GM12875 (cell line): ENCODE data around the gene RAD18.

Experiments
- H3K4me3 ChIP-seq: one replicate; pipeline ENCODE4 v1.5.1; 2011; ENCODE audit warnings: low read depth, low read length, control low read depth
- TF ChIP-seq, protein P1 (sequence below): IDR thresholded peaks from 2 replicates; pipeline ENCODE4 v1.5.1; 2011; ENCODE audit warnings: low read depth, mild to moderate bottlenecking, control low read depth, inconsistent platforms, low read length, moderate library complexity, borderline replicate concordance; ENCODE audit not compliant: insufficient read depth

The RAD18 gene

DNA sequence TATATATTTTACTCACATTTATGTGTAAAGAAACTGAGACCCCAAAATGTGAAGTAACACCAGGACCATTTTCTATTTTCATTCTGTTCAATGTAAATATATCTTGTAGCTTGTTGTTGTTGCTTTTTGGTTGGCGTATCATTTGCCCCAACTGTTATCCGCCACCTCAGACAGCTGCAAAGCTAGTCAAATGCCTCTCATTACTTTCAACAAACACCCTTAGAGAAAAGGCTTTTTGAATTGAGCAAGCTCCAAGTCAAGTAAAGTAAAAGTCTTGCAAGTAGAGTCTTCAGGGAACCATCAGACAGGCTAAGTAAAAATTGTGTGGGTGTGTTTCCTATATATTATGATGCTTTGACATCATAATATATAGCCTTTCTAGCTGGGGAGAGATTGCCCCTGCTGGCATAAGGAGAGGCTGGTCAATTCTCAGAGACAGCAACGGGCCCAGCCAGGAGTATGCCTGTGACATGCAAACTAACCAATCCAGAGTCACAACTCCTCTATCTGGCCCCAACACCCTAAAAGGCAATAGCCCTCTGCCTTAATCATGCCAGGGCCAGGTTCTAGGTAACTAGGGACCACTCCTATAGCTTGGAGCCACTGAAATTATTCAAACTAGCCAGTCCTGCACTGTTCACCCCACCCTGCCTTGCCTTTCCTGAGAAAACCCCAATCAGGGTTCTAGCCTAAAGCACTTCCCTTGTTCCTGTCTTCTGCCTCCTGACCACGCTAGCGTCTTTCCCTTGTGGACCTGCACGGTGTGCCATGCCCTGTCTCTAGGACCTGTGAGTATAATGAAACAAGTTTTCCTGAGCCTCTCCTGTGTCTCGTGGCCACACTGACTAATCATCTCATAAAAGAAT is 75.6 kb downstream of the RAD18 start:
- TF ChIP-seq, protein P1, sequence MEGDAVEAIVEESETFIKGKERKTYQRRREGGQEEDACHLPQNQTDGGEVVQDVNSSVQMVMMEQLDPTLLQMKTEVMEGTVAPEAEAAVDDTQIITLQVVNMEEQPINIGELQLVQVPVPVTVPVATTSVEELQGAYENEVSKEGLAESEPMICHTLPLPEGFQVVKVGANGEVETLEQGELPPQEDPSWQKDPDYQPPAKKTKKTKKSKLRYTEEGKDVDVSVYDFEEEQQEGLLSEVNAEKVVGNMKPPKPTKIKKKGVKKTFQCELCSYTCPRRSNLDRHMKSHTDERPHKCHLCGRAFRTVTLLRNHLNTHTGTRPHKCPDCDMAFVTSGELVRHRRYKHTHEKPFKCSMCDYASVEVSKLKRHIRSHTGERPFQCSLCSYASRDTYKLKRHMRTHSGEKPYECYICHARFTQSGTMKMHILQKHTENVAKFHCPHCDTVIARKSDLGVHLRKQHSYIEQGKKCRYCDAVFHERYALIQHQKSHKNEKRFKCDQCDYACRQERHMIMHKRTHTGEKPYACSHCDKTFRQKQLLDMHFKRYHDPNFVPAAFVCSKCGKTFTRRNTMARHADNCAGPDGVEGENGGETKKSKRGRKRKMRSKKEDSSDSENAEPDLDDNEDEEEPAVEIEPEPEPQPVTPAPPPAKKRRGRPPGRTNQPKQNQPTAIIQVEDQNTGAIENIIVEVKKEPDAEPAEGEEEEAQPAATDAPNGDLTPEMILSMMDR, result no peak
- no peak overlapping the region for H3K4me3 ChIP-seq

DNA sequence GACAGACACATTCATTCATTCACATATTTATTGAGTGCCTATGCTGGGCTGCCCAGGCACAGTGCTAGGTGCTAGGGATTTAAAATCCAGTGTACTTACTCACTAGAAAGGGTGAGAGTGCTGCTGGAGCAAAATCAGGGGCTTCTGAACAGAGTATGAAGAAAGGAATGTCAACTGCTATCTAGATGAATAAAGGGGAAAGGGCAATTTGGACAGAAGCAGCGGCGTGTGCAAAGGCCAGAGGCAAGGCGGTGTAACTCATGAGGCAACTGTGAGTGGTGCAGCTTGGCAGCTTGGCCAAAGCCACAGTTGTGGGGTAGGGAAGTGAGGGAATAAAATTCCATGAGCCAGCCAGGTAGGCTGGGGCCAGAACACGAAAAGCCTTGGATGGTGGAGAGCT is 76.7 kb downstream of the RAD18 start:
- TF ChIP-seq, protein P1, result no peak
- H3K4me3 ChIP-seq, result no peak overlapping the region

DNA sequence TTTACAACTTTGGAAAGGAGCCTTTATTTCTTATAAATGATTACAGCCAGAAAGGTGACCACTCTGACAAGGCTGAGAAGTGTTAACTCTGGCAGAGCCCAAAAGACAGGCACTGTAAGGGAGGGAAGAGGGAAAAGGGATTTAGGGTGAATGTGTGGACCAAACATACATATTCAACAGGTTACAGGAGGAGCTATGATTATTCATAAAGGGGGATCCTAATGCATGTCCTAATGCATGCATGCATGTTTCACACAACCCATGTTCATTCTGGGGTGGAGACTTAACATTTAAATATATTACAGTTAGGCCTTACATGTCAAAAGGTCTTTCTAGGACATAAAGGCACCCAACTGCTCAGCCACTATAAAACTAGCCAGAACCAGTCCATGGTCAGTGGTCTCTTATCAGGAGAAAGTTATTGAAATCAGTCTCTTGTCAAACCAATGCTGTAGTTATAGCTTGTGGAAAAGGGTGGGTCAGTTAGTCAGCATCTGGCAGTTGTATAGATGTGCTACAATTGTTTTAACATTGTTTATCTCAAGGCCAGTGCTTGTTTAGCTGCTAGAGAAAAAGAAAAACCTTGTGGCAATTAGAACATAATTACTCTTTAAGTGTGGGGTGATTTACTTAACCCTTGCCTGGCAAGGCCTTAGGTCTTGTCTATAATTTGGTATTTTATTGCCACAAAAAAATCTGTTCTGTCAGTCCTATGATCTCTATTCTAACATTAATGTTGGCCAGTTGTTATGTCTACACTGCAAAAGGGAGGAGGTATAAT is 77.5 kb downstream of the RAD18 start:
- no peak overlapping the region for H3K4me3 ChIP-seq
- TF ChIP-seq, protein P1, result no peak

DNA sequence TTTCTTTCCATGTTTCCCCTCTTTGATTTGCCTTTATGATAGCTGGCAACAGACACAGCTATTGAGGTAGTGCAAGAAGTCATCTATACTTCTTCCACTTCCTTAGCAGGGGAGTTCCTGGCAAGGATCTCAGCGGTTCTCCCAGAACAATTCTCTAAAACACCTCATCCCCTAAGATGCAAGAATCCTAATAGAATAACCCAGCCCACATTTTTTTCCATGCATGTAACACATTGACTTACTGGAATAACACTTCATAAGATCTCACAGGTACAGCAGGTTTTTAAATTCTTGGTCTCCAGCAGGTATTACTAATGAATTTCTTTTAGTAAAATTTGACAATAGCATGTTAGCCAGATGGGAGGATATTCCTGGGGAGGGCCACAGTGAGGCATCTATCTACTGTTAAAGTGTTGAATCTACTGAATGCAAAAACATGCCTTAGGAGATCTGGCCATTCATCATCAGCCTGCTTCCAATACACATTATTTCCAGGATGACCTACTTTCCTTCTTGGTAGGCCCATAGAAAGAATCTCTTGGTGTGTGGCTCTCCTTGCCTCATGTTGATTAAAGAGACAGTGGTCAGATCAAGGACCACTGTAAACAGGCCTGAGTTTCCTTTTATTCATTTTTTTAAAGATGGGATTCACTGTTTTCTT is 78.5 kb downstream of the RAD18 start:
- no peak overlapping the region for H3K4me3 ChIP-seq
- TF ChIP-seq, protein P1, result no peak

DNA sequence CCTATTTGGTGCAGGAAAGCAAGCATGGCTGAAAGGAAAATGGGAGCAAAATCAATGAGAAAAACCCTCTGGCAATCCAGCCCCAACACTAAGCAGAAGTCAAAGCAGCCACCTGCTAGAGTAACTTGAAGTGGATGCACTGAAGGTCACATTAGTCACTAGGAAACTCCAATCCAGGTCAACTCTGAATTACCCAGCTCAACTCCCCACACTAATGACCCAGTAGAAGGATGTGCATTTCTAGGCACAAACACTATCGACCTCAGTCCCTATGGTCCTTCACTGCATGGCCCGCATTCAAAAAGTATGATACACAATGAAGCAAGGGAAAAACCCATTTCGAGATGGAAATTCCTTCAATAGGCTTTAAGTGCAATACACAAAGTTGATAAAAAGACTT is 80.6 kb downstream of the RAD18 start:
- TF ChIP-seq, protein P1, result no peak
- no peak overlapping the region for H3K4me3 ChIP-seq

GRCh38 chr3:8882171-8882593 is 81.1 kb downstream of the RAD18 start:
- TF ChIP-seq, protein P1, result no peak
- no peak overlapping the region for H3K4me3 ChIP-seq
